ENCODE results near the gene CDC25C. TPM values are rescaled to one million over a fixed set of nuclear protein-coding genes. Genes with fewer than 3 reads are reported as not detected.

CDC25C gene
- total and polyA plus RNA-seq, 7 donors = 0.12 TPM; not detected in 6

DNA sequence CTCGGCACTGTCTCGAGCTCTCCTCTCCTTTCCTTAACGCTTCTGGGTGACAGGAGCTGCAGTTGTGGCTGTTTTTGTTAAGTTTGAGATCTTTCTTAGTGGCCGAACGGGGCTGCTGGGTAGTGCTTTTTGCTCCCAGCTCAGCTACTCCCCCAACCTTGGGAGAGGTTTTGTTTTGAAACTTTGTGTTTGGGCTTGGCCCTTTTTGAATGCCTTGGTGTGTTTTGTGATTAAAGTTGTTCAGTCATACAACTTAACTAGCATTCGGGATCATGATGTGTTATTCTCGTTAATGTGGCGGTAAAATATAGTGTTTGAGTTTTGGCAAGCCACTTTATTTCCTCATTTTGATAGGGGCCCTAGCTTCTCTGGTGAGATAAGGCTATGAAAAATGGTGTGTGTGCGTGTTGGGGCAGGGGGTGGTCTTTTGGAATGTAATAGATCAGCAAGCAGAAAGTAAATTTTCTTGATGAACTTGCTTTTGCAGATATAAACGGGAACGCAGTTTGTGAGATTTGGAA is 22.0 kb upstream of the CDC25C start:
- Histone ChIP-seq H3K4me1 (peaks cover 42% of the 10 kb centered on the region), H3K27ac (peak overlapping the region; percentile 93)
- ATAC-seq = no peak

GRCh38 chr5:138352722-138353559 is 21.3 kb upstream of the CDC25C start:
- H3K4me1 ChIP-seq = peaks cover 42% of the 10 kb centered on the region
- peaks cover 8% of the 10 kb centered on the region for H3K9me3 ChIP-seq
- no peak for TF ChIP-seq CTCF (IDR thresholded peaks at IDR 0.05)
- DNase-seq = peak; percentile 65 to 79
- intact Hi-C loops (cut with DNase I) = loop anchor here in 1 of 2 donors (1.0 to 5.0 kb wide), 2 partner anchors 15 to 34 kb away; partner anchors contain the start of gene FAM53C
- peaks cover 0 to 8% of the 10 kb centered on the region in 2 donors for H3K36me3 ChIP-seq (ENCODE audit: insufficient read depth in 1 of 2, low read depth in 1 of 2)
- H3K27me3 ChIP-seq (ENCODE audit: insufficient read depth in 3 of 3, low read length in 2 of 3) = no peaks in the 10 kb centered on the region
- H3K27ac ChIP-seq = peak overlapping the region; percentile 93
- peak overlapping the region; percentile 96 for H3K4me3 ChIP-seq
- WGBS, 3 donors = 0% methylated on average over 51 to 88 of the region's 88 CpGs
- peak; percentile 60 to 69 (median 64) for ATAC-seq

More for the DNA sequence above, 22.0 kb upstream of the CDC25C start:
- Histone ChIP-seq H3K9me3 (peaks cover 8% of the 10 kb centered on the region), H3K27me3 (ENCODE audit: insufficient read depth in 3 of 3, low read length in 2 of 3) (no peaks in the 10 kb centered on the region), H3K36me3 (ENCODE audit: insufficient read depth in 1 of 2, low read depth in 1 of 2) (peaks cover 0 to 2% of the 10 kb centered on the region in 2 donors), H3K4me3 (peak overlapping the region; percentile 96)
- intact Hi-C loops (cut with DNase I) = loop anchor here in 1 of 2 donors (5.0 kb wide), 1 partner anchor 34 kb away; no protein-coding TSS in a partner anchor
- DNase-seq = no peak
- WGBS, 3 donors = 1 to 3% (median 1%) methylated on average over 11 of the region's 11 CpGs
- no peak for TF ChIP-seq CTCF (IDR thresholded peaks at IDR 0.05)

GRCh38 chr5:138352071-138352721 is 20.6 kb upstream of the CDC25C start, which contains the start of gene KDM3B:
Gene KDM3B, plus strand, starts transcription at chr5:138352685. Its CDS starts 111 bp downstream, at chr5:138352796.
- peaks cover 42% of the 10 kb centered on the region for H3K4me1 ChIP-seq
- peak; percentile 96 for TF ChIP-seq CTCF (IDR thresholded peaks at IDR 0.05)
- peaks cover 0 to 16% of the 10 kb centered on the region in 2 donors for H3K36me3 ChIP-seq (ENCODE audit: insufficient read depth in 1 of 2, low read depth in 1 of 2)
- ATAC-seq (peak; percentile 85 to 91 (median 89)), DNase-seq (peak; percentile 86 to 92)
- H3K9me3 ChIP-seq = peaks cover 8% of the 10 kb centered on the region
- H3K4me3 ChIP-seq = peak within 1 kb of the TSS; percentile 96
- peak within 1 kb of the TSS; percentile 93 for H3K27ac ChIP-seq
- intact Hi-C loops (cut with DNase I) = loop anchor here in 1 of 2 donors (1.0 to 5.0 kb wide), 2 partner anchors 14 to 35 kb away; partner anchors contain the start of gene FAM53C
- H3K27me3 ChIP-seq (ENCODE audit: insufficient read depth in 3 of 3, low read length in 2 of 3) = no peaks in the 10 kb centered on the region
- 8 to 14% (median 10%) methylated on average over 13 to 30 of the region's 30 CpGs for WGBS, 3 donors

- Histone ChIP-seq H3K27me3 (ENCODE audit: insufficient read depth in 3 of 3, low read length in 2 of 3) (no peaks in the 10 kb centered on the region), H3K9me3 (peaks cover 8% of the 10 kb centered on the region), H3K27ac (peak overlapping the region; percentile 93), H3K4me1 (peaks cover 36% of the 10 kb centered on the region), H3K36me3 (ENCODE audit: insufficient read depth in 1 of 2, low read depth in 1 of 2) (peaks cover 0 to 23% of the 10 kb centered on the region in 2 donors), H3K4me3 (no peak overlapping the region)
- DNase-seq (no peak), ATAC-seq (no peak)
- no peak for TF ChIP-seq CTCF (IDR thresholded peaks at IDR 0.05)
- intact Hi-C loops (cut with DNase I) = loop anchor here in 1 of 2 donors (5.0 kb wide), 1 partner anchor 36 kb away; no protein-coding TSS in a partner anchor
Measured at GRCh38 chr5:138351517-138351916, 19.9 kb upstream of the CDC25C start.

Measured in psoas muscle (tissue), 8 donors.